Left hindlimb (tissue), 1 donor: ENCODE measurements around the gene PCDHGA6.
A peak's percentile ranks its signal among the peaks of the same experiment; 100 is the strongest.
"Not testable (repeated sequence)": the region's sequence is repeated elsewhere in the genome, so short reads cannot be mapped to it uniquely, and the experiment has no call there.

Source experiments
- DNase-seq: peaks from one replicate; pipeline ENCODE4 v3.0.0-alpha.2; 2018

The PCDHGA6 gene

DNA sequence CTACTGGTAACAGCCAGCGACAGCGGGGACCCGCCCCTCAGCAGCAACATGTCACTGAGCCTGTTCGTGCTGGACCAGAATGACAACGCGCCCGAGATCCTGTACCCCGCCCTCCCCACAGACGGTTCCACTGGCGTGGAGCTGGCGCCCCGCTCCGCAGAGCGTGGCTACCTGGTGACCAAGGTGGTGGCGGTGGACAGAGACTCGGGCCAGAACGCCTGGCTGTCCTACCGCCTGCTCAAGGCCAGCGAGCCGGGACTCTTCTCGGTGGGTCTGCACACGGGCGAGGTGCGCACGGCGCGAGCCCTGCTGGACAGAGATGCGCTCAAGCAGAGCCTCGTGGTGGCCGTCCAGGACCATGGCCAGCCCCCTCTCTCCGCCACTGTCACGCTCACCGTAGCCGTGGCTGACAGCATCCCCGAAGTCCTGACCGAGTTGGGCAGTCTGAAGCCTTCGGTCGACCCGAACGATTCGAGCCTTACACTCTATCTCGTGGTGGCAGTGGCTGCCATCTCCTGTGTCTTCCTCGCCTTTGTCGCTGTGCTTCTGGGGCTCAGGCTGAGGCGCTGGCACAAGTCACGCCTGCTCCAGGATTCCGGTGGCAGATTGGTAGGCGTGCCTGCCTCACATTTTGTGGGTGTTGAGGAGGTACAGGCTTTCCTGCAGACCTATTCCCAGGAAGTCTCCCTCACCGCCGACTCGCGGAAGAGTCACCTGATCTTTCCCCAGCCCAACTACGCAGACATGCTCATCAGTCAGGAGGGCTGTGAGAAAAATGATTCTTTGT, 20.9 kb downstream of the PCDHGA6 start:
- not testable (repeated sequence) for DNase-seq

DNA sequence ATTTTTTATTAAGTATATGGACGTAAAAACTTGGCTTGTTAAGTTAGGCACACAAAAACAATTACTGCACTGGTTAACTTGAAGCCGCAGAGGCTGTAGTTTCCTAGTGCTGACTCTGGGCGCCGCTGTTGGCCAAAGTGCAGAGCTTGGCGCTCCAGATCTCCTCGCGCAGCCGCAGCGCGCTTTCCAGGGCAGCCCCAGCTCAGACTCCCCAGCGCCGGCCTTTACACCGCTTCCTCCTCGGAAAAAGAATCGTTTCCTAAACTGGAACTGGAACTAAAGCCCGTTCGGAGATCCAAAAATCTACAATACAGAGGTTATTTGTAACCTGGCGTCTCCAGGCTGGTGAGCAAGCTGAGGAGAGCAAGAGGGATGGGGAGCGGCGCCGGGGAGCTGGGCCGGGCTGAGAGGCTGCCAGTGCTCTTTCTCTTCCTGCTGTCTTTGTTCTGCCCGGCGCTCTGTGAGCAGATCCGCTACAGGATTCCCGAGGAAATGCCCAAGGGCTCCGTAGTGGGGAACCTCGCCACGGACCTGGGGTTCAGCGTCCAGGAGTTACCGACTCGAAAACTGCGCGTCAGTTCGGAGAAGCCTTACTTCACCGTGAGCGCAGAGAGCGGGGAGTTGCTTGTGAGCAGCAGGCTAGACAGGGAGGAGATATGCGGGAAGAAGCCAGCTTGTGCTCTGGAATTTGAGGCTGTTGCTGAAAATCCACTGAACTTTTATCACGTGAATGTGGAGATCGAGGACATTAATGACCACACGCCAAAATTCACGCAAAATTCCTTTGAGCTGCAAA, 24.3 kb downstream of the PCDHGA6 start, which contains the start of gene PCDHGB5:
PCDHGB5 (plus strand) TSS at position 192 of the 796 bp plus-strand sequence; CDS start at position 373, 181 bp downstream.
- DNase-seq = not testable (repeated sequence)

DNA sequence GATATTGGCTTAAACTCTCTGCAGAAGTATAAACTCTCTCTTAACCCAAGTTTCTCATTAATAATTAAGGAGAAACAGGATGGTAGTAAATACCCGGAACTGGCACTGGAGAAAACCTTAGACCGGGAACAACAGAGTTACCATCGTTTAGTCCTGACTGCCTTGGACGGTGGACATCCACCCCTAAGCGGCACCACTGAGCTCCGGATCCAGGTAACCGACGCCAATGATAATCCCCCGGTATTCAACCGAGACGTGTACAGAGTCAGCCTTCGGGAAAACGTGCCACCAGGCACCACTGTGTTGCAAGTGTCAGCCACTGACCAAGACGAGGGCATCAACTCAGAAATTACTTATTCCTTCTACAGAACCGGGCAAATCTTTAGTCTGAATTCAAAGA, 24.9 kb downstream of the PCDHGA6 start:
- DNase-seq = no peak

DNA sequence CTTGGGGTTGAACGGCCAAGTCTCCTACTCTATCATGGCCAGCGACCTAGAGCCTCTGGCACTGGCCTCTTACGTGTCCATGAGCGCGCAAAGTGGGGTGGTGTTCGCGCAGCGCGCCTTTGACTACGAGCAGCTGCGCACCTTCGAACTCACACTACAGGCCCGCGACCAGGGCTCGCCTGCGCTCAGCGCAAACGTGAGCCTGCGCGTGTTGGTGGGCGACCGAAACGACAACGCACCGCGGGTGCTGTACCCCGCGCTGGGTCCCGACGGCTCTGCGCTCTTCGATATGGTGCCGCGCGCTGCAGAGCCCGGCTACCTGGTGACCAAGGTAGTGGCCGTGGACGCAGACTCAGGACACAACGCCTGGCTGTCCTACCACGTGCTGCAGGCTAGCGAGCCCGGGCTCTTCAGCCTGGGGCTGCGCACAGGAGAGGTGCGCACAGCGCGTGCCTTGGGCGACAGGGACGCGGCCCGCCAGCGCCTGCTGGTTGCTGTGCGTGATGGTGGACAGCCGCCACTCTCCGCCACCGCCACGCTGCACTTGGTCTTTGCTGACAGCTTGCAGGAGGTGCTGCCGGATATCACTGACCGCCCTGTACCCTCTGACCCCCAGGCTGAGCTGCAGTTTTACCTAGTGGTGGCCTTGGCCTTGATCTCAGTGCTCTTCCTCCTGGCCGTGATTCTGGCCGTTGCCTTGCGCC, 26.0 kb downstream of the PCDHGA6 start:
- no peak for DNase-seq

DNA sequence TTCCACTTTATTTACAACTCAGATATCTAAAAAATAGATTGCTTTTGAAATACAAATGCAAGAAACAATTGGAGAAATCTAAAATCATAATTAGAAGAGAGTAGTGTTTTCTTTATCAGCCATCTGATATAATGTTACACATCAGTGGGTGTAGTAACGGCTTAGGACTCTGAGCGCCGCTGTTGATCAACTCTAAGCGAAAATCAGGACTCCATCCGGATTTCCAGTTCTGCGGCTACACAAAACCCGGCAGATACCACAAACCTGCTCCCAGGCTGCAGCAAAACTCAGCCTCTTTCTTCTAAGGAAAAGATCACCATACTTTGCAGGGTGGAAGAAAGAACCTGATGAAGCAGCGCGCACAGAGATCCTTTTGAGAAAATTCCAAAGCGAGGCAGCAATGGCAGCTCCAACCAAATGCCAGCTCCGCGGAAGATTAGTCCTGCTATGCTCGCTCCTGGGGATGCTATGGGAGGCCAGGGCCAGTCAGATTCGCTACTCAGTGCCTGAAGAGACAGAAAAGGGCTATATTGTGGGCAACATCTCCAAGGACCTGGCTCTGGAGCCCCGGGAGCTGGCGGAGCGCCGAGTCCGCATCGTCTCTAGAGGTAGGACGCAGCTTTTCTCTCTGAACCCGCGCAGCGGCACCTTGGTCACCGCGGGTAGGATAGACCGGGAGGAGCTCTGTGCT, 29.0 kb downstream of the PCDHGA6 start, which contains the start of gene PCDHGA9:
PCDHGA9 (plus strand) TSS at position 226 of the 691 bp plus-strand sequence; CDS start at position 401, 175 bp downstream.
- peak; percentile 25 for DNase-seq

GRCh38 chr5:141403387-141403786, 29.7 kb downstream of the PCDHGA6 start:
- no peak for DNase-seq

GRCh38 chr5:141407790-141408505, 34.3 kb downstream of the PCDHGA6 start, which contains the start of gene PCDHGB6:
Gene PCDHGB6 (plus strand): TSS chr5:141408021. CDS start chr5:141408203, 182 bp downstream.
- DNase-seq = not testable (repeated sequence)

DNA sequence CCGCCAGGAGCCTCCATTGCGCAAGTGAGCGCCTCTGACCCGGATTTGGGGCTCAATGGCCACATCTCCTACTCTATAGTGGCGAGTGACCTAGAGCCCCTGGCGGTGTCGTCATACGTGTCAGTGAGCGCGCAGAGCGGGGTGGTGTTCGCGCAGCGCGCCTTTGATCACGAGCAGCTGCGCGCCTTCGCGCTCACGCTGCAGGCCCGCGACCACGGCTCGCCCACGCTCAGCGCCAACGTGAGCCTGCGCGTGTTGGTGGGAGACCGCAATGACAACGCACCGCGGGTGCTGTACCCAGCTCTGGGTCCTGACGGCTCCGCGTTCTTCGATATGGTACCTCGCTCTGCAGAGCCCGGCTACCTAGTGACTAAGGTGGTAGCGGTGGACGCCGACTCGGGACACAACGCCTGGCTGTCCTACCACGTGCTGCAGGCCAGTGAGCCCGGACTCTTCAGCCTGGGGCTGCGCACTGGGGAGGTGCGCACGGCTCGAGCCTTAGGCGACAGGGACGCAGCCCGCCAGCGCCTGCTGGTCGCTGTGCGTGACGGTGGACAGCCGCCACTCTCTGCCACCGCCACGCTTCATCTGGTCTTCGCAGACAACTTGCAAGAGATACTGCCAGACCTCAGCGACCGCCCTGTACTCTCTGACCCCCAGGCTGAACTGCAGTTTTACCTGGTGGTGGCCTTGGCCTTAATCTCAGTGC, 36.1 kb downstream of the PCDHGA6 start:
- no peak for DNase-seq

DNA sequence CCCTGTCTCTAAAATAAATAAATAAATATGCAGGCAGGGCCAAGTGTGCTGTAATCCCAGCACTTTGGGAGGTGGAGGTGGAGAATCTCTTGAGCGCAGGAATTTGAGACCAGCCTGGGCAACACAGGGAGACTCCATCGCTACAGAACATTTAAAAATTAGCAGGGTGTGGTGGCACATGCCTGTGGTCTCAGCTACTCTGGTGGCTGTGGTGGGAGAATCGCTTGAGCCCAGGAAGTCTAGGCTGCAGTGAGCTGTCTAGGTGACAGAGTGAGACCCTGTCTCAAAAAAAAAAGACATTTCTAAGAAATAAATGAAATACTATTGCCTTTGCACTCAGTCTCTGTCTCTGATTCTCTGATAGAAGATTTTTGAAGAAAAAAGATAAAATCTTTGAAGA, 37.9 kb downstream of the PCDHGA6 start:
- DNase-seq = no peak

GRCh38 chr5:141412854-141413539, 39.3 kb downstream of the PCDHGA6 start, which contains the start of gene PCDHGA10:
Gene PCDHGA10 (plus strand): TSS chr5:141412987. CDS start chr5:141413176, 189 bp downstream.
- DNase-seq = no peak

DNA sequence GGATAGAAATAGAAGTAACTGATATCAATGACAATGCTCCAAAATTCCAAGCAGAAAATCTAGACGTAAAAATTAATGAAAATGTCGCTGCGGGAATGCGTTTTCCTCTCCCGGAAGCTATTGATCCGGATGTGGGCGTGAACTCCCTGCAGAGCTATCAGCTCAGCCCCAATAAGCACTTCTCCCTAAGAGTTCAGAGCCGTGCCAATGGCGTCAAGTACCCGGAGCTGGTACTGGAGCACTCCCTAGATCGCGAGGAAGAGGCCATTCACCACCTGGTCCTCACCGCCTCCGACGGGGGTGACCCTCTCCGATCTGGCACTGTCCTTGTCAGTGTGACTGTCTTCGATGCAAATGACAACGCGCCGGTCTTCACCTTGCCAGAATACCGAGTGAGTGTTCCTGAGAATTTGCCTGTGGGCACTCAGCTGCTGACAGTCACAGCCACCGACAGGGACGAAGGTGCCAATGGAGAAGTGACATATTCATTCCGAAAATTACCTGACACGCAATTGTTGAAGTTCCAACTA, 39.9 kb downstream of the PCDHGA6 start:
- no peak for DNase-seq

DNA sequence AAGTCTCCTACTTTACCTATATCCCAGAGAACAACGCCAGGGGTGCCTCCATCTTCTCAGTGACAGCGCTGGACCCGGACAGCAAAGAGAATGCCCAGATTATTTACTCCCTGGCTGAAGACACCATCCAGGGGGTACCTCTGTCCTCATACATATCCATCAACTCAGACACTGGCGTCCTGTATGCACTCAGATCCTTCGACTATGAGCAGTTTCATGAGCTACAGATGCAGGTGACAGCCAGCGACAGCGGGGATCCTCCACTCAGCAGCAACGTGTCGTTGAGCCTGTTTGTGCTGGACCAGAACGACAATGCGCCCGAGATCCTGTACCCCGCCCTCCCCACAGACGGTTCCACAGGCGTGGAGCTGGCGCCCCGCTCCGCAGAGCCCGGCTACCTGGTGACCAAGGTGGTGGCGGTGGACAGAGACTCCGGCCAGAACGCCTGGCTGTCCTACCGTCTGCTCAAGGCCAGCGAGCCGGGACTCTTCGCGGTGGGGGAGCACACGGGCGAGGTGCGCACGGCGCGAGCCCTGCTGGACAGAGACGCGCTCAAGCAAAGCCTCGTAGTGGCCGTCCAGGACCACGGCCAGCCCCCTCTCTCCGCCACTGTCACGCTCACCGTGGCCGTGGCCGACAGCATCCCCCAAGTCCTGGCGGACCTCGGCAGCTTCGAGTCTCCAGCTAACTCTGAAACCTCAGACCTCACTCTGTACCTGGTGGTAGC, 41.0 kb downstream of the PCDHGA6 start:
- not testable (repeated sequence) for DNase-seq

DNA sequence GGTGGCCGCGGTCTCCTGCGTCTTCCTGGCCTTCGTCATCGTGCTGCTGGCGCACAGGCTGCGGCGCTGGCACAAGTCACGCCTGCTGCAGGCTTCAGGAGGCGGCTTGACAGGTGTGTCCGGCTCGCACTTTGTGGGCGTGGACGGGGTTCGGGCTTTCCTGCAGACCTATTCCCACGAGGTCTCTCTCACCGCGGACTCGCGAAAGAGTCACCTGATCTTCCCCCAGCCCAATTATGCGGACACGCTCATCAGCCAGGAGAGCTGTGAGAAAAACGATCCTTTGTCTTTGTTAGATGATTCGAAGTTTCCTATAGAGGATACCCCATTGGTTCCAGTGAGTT, 41.6 kb downstream of the PCDHGA6 start:
- DNase-seq = not testable (repeated sequence)

GRCh38 chr5:141417494-141418172, 43.9 kb downstream of the PCDHGA6 start, which contains the start of gene PCDHGB7:
Gene PCDHGB7 (plus strand): TSS chr5:141417677. CDS start chr5:141417860, 183 bp downstream.
- peak; percentile 66 for DNase-seq

- DNase-seq = no peak
Measured at GRCh38 chr5:141419074-141419880, 45.6 kb downstream of the PCDHGA6 start.

DNA sequence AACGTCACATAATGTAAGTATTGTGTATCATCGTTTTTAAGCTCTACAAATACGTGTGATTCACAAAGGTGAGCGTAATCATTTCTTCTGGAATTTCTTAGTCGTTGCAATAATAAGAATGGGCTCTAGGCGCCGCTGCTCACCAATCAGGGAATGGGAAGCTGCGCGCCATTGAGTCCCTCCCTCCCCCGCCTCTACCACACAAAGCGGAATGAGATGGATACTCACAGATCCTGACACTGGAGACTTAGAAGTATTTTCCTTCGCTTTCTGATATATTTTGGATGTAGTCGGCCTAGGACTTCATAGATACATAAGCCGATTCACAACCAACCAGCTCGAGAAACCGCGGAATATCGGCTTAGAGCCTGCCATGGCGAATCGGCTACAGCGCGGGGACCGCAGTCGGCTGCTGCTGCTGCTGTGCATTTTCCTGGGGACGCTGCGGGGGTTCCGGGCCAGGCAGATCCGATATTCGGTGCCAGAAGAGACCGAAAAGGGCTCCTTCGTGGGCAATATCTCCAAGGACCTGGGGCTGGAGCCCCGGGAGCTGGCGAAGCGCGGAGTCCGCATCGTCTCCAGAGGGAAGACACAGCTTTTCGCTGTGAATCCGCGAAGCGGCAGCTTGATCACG, 47.3 kb downstream of the PCDHGA6 start, which contains the start of gene PCDHGA11:
PCDHGA11 (plus strand) TSS at position 197 of the 634 bp plus-strand sequence; CDS start at position 374, 177 bp downstream.
- no peak for DNase-seq

- DNase-seq = no peak
Measured at GRCh38 chr5:141421489-141421855, 47.8 kb downstream of the PCDHGA6 start.
